ENCODE data around the gene TPP2. TPM values are rescaled to one million over a fixed set of nuclear protein-coding genes. Genes with fewer than 3 reads are reported as not detected.

The TPP2 gene
- total RNA-seq, 1 experiment from 2014 or later: 43.6 TPM

- no peak for DNase-seq
- no peaks in the 10 kb centered on the region for H3K27me3 ChIP-seq
- H3K4me3 ChIP-seq: no peak overlapping the region
- no peaks in the 10 kb centered on the region for H3K36me3 ChIP-seq
- H3K9me3 ChIP-seq: peaks cover 2% of the 10 kb centered on the region; the same call in 1 of the 2 replicates
Measured at GRCh38 chr13:102696465-102696864, 99.7 kb downstream of the TPP2 start.

GRCh38 chr13:102697264-102697663 is 100.5 kb downstream of the TPP2 start:
- no peaks in the 10 kb centered on the region for H3K27me3 ChIP-seq
- H3K4me3 ChIP-seq: no peak overlapping the region
- peaks cover 2% of the 10 kb centered on the region; the same call in 1 of the 2 replicates for H3K9me3 ChIP-seq
- DNase-seq: no peak
- H3K36me3 ChIP-seq: no peaks in the 10 kb centered on the region

GRCh38 chr13:102697929-102698648 is 101.3 kb downstream of the TPP2 start:
- no peak for DNase-seq
- no peaks in the 10 kb centered on the region for H3K36me3 ChIP-seq
- no peak overlapping the region for H3K4me3 ChIP-seq
- H3K9me3 ChIP-seq: peaks cover 2% of the 10 kb centered on the region; the same call in 1 of the 2 replicates
- no peaks in the 10 kb centered on the region for H3K27me3 ChIP-seq

GRCh38 chr13:102698649-102698980 is 101.8 kb downstream of the TPP2 start:
- Histone ChIP-seq H3K27me3 (no peaks in the 10 kb centered on the region), H3K4me3 (no peak overlapping the region), H3K9me3 (peaks cover 2% of the 10 kb centered on the region; the same call in 1 of the 2 replicates), H3K36me3 (no peaks in the 10 kb centered on the region)
- no peak for DNase-seq

GRCh38 chr13:102699504-102699903 is 102.7 kb downstream of the TPP2 start:
- H3K9me3 ChIP-seq: peaks cover 2% of the 10 kb centered on the region; the same call in 1 of the 2 replicates
- DNase-seq: no peak
- H3K4me3 ChIP-seq: no peak overlapping the region
- no peaks in the 10 kb centered on the region for H3K36me3 ChIP-seq
- H3K27me3 ChIP-seq: no peaks in the 10 kb centered on the region

GRCh38 chr13:102700088-102701031 is 103.6 kb downstream of the TPP2 start:
- DNase-seq: no peak
- peaks cover 2% of the 10 kb centered on the region; the same call in 1 of the 2 replicates for H3K9me3 ChIP-seq
- H3K36me3 ChIP-seq: no peaks in the 10 kb centered on the region
- H3K4me3 ChIP-seq: no peak overlapping the region
- no peaks in the 10 kb centered on the region for H3K27me3 ChIP-seq

GRCh38 chr13:102701331-102701730 is 104.5 kb downstream of the TPP2 start:
- H3K9me3 ChIP-seq: peaks cover 2% of the 10 kb centered on the region; the same call in 1 of the 2 replicates
- DNase-seq: no peak
- no peak overlapping the region for H3K4me3 ChIP-seq
- H3K36me3 ChIP-seq: no peaks in the 10 kb centered on the region
- no peaks in the 10 kb centered on the region for H3K27me3 ChIP-seq

GRCh38 chr13:102702965-102703725 is 106.4 kb downstream of the TPP2 start:
- H3K9me3 ChIP-seq: peaks cover 2% of the 10 kb centered on the region; the same call in 1 of the 2 replicates
- H3K4me3 ChIP-seq: no peak overlapping the region
- H3K27me3 ChIP-seq: no peaks in the 10 kb centered on the region
- no peaks in the 10 kb centered on the region for H3K36me3 ChIP-seq
- DNase-seq: no peak

- Histone ChIP-seq H3K27me3 (no peaks in the 10 kb centered on the region), H3K4me3 (no peak overlapping the region), H3K36me3 (no peaks in the 10 kb centered on the region), H3K9me3 (peaks cover under 1% of the 10 kb centered on the region; the same call in 1 of the 2 replicates)
- DNase-seq: no peak
Measured at GRCh38 chr13:102703726-102704035, 106.9 kb downstream of the TPP2 start.

GRCh38 chr13:102704238-102705058 is 107.7 kb downstream of the TPP2 start:
- H3K4me3 ChIP-seq: no peak overlapping the region
- DNase-seq: no peak
- no peaks in the 10 kb centered on the region for H3K27me3 ChIP-seq
- H3K36me3 ChIP-seq: no peaks in the 10 kb centered on the region
- no peaks in the 10 kb centered on the region for H3K9me3 ChIP-seq

GRCh38 chr13:102707467-102707866 is 110.7 kb downstream of the TPP2 start:
- no peaks in the 10 kb centered on the region for H3K9me3 ChIP-seq
- no peak overlapping the region for H3K4me3 ChIP-seq
- H3K27me3 ChIP-seq: no peaks in the 10 kb centered on the region
- peak; percentile 14 for DNase-seq
- H3K36me3 ChIP-seq: no peaks in the 10 kb centered on the region

GRCh38 chr13:102708211-102708610 is 111.4 kb downstream of the TPP2 start:
- DNase-seq: no peak
- Histone ChIP-seq H3K4me3 (no peak overlapping the region), H3K36me3 (no peaks in the 10 kb centered on the region), H3K9me3 (no peaks in the 10 kb centered on the region), H3K27me3 (no peaks in the 10 kb centered on the region)

- Histone ChIP-seq H3K9me3 (no peaks in the 10 kb centered on the region), H3K27me3 (no peaks in the 10 kb centered on the region), H3K36me3 (no peaks in the 10 kb centered on the region), H3K4me3 (no peak overlapping the region)
- DNase-seq: no peak
Measured at GRCh38 chr13:102708991-102709390, 112.2 kb downstream of the TPP2 start.

- Histone ChIP-seq H3K27me3 (no peaks in the 10 kb centered on the region), H3K36me3 (no peaks in the 10 kb centered on the region), H3K9me3 (no peaks in the 10 kb centered on the region), H3K4me3 (no peak overlapping the region)
- no peak for DNase-seq
Measured at GRCh38 chr13:102709536-102709935, 112.8 kb downstream of the TPP2 start.

GRCh38 chr13:102710261-102710679 is 113.5 kb downstream of the TPP2 start:
- DNase-seq: peak; percentile 26
- Histone ChIP-seq H3K4me3 (no peak overlapping the region), H3K27me3 (no peaks in the 10 kb centered on the region), H3K9me3 (no peaks in the 10 kb centered on the region), H3K36me3 (no peaks in the 10 kb centered on the region)

- H3K4me3 ChIP-seq: no peak overlapping the region
- H3K9me3 ChIP-seq: no peaks in the 10 kb centered on the region
- no peaks in the 10 kb centered on the region for H3K36me3 ChIP-seq
- no peak for DNase-seq
- no peaks in the 10 kb centered on the region for H3K27me3 ChIP-seq
Measured at GRCh38 chr13:102715447-102715846, 118.7 kb downstream of the TPP2 start.
